ENCODE data around the gene RAD51B.

RAD51B gene

DNA sequence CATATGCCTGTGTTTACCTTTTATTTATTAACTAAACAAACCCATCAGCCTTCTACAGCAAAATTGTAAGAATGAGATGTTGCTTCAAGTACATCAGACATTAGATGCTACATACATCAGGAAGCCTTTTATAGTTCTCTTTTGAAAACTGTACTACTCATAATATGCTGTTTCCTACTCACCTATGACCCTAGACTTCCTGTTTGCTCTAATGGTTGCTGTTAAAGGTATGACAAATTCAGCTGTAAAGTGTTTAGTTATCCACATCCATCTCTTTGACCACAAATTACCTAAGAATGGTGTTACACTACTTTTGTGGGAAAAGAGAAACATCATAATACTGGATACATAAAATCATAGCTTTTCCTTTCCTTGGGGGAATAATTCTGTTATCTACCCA, 220.0 kb downstream of the RAD51B start:
- H3K9ac ChIP-seq (ENCODE audit: low read length) = no peak overlapping the region

DNA sequence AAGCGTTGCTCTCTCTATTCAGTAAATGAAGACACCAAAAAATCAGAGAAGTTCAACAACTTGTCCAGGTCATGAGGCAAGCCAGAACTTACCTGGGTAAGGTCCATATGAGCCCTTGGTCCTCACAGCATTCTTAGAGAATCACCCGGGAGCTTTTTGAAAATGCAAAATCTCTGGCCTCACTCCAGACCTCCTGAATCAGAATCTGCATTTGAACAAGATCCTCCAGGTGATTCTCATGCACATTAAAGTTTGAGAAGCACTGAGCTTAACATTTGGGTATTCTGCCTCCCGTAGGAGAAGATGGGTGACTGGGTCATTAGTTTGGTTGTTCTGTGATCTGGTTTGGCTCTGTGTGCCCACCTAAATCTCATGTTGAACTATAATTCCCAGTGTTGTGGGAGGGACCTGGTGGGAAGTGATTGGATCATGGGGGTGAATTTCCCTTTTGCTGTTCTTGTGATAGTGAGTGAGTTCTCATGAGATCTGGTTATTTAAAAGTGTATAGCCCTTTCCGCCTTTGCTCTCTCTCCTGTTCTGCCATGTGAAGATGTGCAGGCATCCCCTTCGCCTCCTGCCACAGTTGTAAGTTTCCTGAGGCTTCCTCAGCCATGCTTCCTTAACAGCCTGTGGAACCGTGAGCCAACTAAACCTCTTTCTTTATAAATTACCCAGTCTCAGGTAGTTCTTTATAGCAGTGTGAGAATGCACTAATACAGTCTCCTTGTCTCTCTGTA, 221.2 kb downstream of the RAD51B start:
- H3K27ac ChIP-seq (ENCODE audit: low read length) = no peak overlapping the region
- H3K9ac ChIP-seq (ENCODE audit: low read length) = no peak overlapping the region
- no peaks in the 10 kb centered on the region for H3K79me2 ChIP-seq (ENCODE audit: low read length)
- H2AFZ ChIP-seq (ENCODE audit: low read length) = no peak overlapping the region
- H3K27me3 ChIP-seq (replicated peaks; ENCODE audit: insufficient read depth, low read length) = no peaks in the 10 kb centered on the region
- no peaks in the 10 kb centered on the region for H3K9me2 ChIP-seq (replicated peaks; ENCODE audit: insufficient read depth, low read length)
- no peak overlapping the region for H3K4me3 ChIP-seq (ENCODE audit: low read length)
- H3K4me1 ChIP-seq (ENCODE audit: low read length) = no peaks in the 10 kb centered on the region
- H4K20me1 ChIP-seq (ENCODE audit: insufficient read depth, low read length) = no peaks in the 10 kb centered on the region
- no peak for TF ChIP-seq EZH2phosphoT487 (IDR thresholded peaks at IDR 0.05; ENCODE audit: low read length)
- TF ChIP-seq, protein P1, sequence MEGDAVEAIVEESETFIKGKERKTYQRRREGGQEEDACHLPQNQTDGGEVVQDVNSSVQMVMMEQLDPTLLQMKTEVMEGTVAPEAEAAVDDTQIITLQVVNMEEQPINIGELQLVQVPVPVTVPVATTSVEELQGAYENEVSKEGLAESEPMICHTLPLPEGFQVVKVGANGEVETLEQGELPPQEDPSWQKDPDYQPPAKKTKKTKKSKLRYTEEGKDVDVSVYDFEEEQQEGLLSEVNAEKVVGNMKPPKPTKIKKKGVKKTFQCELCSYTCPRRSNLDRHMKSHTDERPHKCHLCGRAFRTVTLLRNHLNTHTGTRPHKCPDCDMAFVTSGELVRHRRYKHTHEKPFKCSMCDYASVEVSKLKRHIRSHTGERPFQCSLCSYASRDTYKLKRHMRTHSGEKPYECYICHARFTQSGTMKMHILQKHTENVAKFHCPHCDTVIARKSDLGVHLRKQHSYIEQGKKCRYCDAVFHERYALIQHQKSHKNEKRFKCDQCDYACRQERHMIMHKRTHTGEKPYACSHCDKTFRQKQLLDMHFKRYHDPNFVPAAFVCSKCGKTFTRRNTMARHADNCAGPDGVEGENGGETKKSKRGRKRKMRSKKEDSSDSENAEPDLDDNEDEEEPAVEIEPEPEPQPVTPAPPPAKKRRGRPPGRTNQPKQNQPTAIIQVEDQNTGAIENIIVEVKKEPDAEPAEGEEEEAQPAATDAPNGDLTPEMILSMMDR (IDR thresholded peaks at IDR 0.05; ENCODE audit: low read length) = no peak
- TF ChIP-seq EZH2 (optimal IDR thresholded peaks at IDR 0.05; ENCODE audit: low read depth, low read length) = no peak
- no peaks in the 10 kb centered on the region for H3K9me3 ChIP-seq (replicated peaks; ENCODE audit: insufficient read depth, low read length)
- no peak for DNase-seq
- no peaks in the 10 kb centered on the region for H3K36me3 ChIP-seq (replicated peaks; ENCODE audit: insufficient read depth, low read length)
- no peak overlapping the region for H3K4me2 ChIP-seq (ENCODE audit: low read depth, low read length)
- no peaks in the 10 kb centered on the region for H3F3A ChIP-seq (ENCODE audit: insufficient read depth, low read length)

More for the DNA sequence above, 220.0 kb downstream of the RAD51B start:
- H2AFZ ChIP-seq (ENCODE audit: low read length) = no peak overlapping the region
- no peak overlapping the region for H3K27ac ChIP-seq (ENCODE audit: low read length)
- H3K9me2 ChIP-seq (replicated peaks; ENCODE audit: insufficient read depth, low read length) = no peaks in the 10 kb centered on the region
- H3K4me1 ChIP-seq (ENCODE audit: low read length) = no peaks in the 10 kb centered on the region
- H4K20me1 ChIP-seq (ENCODE audit: insufficient read depth, low read length) = no peaks in the 10 kb centered on the region
- no peaks in the 10 kb centered on the region for H3F3A ChIP-seq (ENCODE audit: insufficient read depth, low read length)
- no peaks in the 10 kb centered on the region for H3K79me2 ChIP-seq (ENCODE audit: low read length)
- no peak overlapping the region for H3K4me2 ChIP-seq (ENCODE audit: low read depth, low read length)
- H3K27me3 ChIP-seq (replicated peaks; ENCODE audit: insufficient read depth, low read length) = no peaks in the 10 kb centered on the region
- H3K4me3 ChIP-seq (ENCODE audit: low read length) = no peak overlapping the region
- DNase-seq = no peak
- H3K36me3 ChIP-seq (replicated peaks; ENCODE audit: insufficient read depth, low read length) = no peaks in the 10 kb centered on the region
- H3K9me3 ChIP-seq (replicated peaks; ENCODE audit: insufficient read depth, low read length) = no peaks in the 10 kb centered on the region
- TF ChIP-seq, protein P1 (IDR thresholded peaks at IDR 0.05; ENCODE audit: low read length) = no peak
- TF ChIP-seq EZH2 (optimal IDR thresholded peaks at IDR 0.05; ENCODE audit: low read depth, low read length) (no peak), EZH2phosphoT487 (IDR thresholded peaks at IDR 0.05; ENCODE audit: low read length) (no peak)

DNA sequence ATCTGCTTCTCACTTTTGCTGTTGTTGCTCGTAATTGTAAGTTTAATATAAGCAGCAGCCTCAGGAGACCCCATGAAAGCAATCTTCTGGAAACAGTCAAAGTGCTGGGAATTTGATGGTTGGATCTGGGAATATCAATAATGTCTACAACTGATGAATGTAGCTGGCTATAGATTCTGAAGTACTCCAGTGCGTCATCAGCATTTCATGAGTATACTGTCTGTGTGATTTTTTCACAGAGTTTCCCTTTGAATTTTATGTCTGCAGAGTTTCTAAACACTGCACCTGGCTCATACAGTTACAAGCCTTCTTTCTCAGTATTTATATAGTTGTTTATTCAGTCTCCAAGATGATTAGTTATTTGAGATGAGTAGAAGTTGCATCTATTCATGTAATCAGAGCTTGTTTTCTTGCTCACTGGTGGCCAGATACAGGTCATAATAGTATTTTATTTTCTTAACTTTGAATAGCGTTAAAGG, 222.3 kb downstream of the RAD51B start:
- H3K4me3 ChIP-seq (ENCODE audit: low read length) = no peak overlapping the region
- H2AFZ ChIP-seq (ENCODE audit: low read length) = no peak overlapping the region
- H3K4me2 ChIP-seq (ENCODE audit: low read depth, low read length) = no peak overlapping the region
- no peaks in the 10 kb centered on the region for H3F3A ChIP-seq (ENCODE audit: insufficient read depth, low read length)
- TF ChIP-seq EZH2 (optimal IDR thresholded peaks at IDR 0.05; ENCODE audit: low read depth, low read length) = no peak
- TF ChIP-seq EZH2phosphoT487 (IDR thresholded peaks at IDR 0.05; ENCODE audit: low read length) = no peak
- TF ChIP-seq, protein P1 (IDR thresholded peaks at IDR 0.05; ENCODE audit: low read length) = no peak
- H3K27ac ChIP-seq (ENCODE audit: low read length) = no peak overlapping the region
- no peaks in the 10 kb centered on the region for H3K36me3 ChIP-seq (replicated peaks; ENCODE audit: insufficient read depth, low read length)
- H3K9me2 ChIP-seq (replicated peaks; ENCODE audit: insufficient read depth, low read length) = no peaks in the 10 kb centered on the region
- H4K20me1 ChIP-seq (ENCODE audit: insufficient read depth, low read length) = no peaks in the 10 kb centered on the region
- no peaks in the 10 kb centered on the region for H3K9me3 ChIP-seq (replicated peaks; ENCODE audit: insufficient read depth, low read length)
- no peak for DNase-seq
- H3K4me1 ChIP-seq (ENCODE audit: low read length) = no peaks in the 10 kb centered on the region
- H3K79me2 ChIP-seq (ENCODE audit: low read length) = no peaks in the 10 kb centered on the region
- H3K9ac ChIP-seq (ENCODE audit: low read length) = no peak overlapping the region
- H3K27me3 ChIP-seq (replicated peaks; ENCODE audit: insufficient read depth, low read length) = no peaks in the 10 kb centered on the region
